Keratinocyte (primary cell): Measurements from ENCODE around the gene KLHL2. TPM values are rescaled to one million over a fixed set of nuclear protein-coding genes. Genes with fewer than 3 reads are reported as not detected.

Experiments used
- DNase-seq: peaks from one replicate; pipeline ENCODE4 v3.0.0-alpha.2; 2011; ENCODE audit warnings: low read depth, missing footprints, low spot score
- FAIRE-seq: peaks from 2 replicates; lab custom pipeline; 2011; peaks lifted over from hg19 to GRCh38; lab: Jason Lieb, UNC
- H2AFZ ChIP-seq: 2 replicates; pipeline ENCODE4 v1.6.0; 2012; ENCODE audit warnings: low read length, control low read depth, inconsistent platforms; ENCODE audit not compliant: control insufficient read depth
- H3K27ac ChIP-seq: 2 replicates; pipeline ENCODE4 v1.5.1; 2011; ENCODE audit warnings: low read length; ENCODE audit not compliant: control insufficient read depth, insufficient read depth
- H3K27me3 ChIP-seq: 3 replicates; pipeline ENCODE4 v1.6.0; 2011; ENCODE audit warnings: low read length; ENCODE audit not compliant: control insufficient read depth, insufficient read depth; ENCODE audit errors: extremely low read depth
- H3K36me3 ChIP-seq, 2 experiments: 2 replicates in 1 of 2; 3 replicates in 1 of 2; pipeline ENCODE4 v1.5.1; 2011; ENCODE audit warnings: low read length in 2 of 2, mild to moderate bottlenecking in 1 of 2; ENCODE audit not compliant: control insufficient read depth in 2 of 2, insufficient read depth in 2 of 2; ENCODE audit errors: extremely low read depth in 1 of 2
- H3K4me1 ChIP-seq: 3 replicates; pipeline ENCODE4 v1.5.1; 2011; ENCODE audit warnings: low read length; ENCODE audit not compliant: control insufficient read depth, insufficient read depth; ENCODE audit errors: extremely low read depth
- H3K4me2 ChIP-seq: 3 replicates; pipeline ENCODE4 v1.6.0; 2011; ENCODE audit warnings: low read depth, low read length; ENCODE audit not compliant: control insufficient read depth, insufficient read depth; ENCODE audit errors: extremely low read depth
- H3K4me3 ChIP-seq, 3 experiments: fragments of 200-600 bp in 1 of 3; sonication (generic) in 1 of 3; 2 replicates in 2 of 3; 3 replicates in 1 of 3; pipeline ENCODE4 v1.5.1; 2011 to 2016; ENCODE audit warnings: low read length in 3 of 3, mild to moderate bottlenecking in 3 of 3, control low read depth in 2 of 3, inconsistent platforms in 1 of 3, low read depth in 1 of 3, mixed read lengths in 1 of 3, mixed run types in 1 of 3, moderate library complexity in 1 of 3; ENCODE audit not compliant: control insufficient read depth in 2 of 3, insufficient read depth in 2 of 3; ENCODE audit errors: extremely low read depth in 1 of 3
- H3K79me2 ChIP-seq: 2 replicates; pipeline ENCODE4 v1.6.0; 2012; ENCODE audit warnings: low read length; ENCODE audit not compliant: control insufficient read depth, insufficient read depth
- H3K9ac ChIP-seq: 3 replicates; pipeline ENCODE4 v1.6.0; 2011; ENCODE audit warnings: low read length; ENCODE audit not compliant: control insufficient read depth, insufficient read depth; ENCODE audit errors: extremely low read depth
- H3K9me1 ChIP-seq: 3 replicates; pipeline ENCODE4 v1.6.0; 2011; ENCODE audit warnings: low read length; ENCODE audit not compliant: control insufficient read depth, insufficient read depth; ENCODE audit errors: extremely low read depth
- H3K9me3 ChIP-seq: 2 replicates; pipeline ENCODE4 v1.5.1; 2012; ENCODE audit warnings: low read depth, low read length; ENCODE audit not compliant: control insufficient read depth
- H4K20me1 ChIP-seq: 3 replicates; pipeline ENCODE4 v1.6.0; 2011; ENCODE audit warnings: low read length; ENCODE audit not compliant: control insufficient read depth, insufficient read depth; ENCODE audit errors: extremely low read depth
- EZH2 ChIP-seq: IDR thresholded peaks from one replicate; pipeline ENCODE4 v1.6.1; 2012; ENCODE audit warnings: inconsistent platforms, mild to moderate bottlenecking, low read length, moderate library complexity
- dilution Hi-C: fragments of 300-500 bp; cut with MboI; formaldehyde crosslinking; loops from one replicate; pipeline ENCODE4 v1.7.0; 2020; ENCODE audit warnings: low sequenced_read_pairs; ENCODE audit not compliant: extremely low pct_ligation_motif_present
- polyA plus RNA-seq, 5 experiments: library from polyadenylated mRNA; depleted of rRNA in 3 of 5; stranded (reverse) in 3 of 5; stranded (forward) in 1 of 5; unstranded in 1 of 5; fragments of >200 nt; gene quantifications; 1 replicate in 1 of 5; 2 replicates in 3 of 5; 3 replicates in 1 of 5; pipeline versions ENCODE4 v1.2.1 to v1.2.3, GENCODE V29; 2011 to 2012; ENCODE audit warnings: missing spikeins in 2 of 5, low read depth in 1 of 5, low replicate concordance in 1 of 5
- TF ChIP-seq, protein P1 (sequence below), 3 experiments: IDR thresholded peaks in 1 of 3; conservative IDR thresholded peaks in 1 of 3; optimal IDR thresholded peaks in 1 of 3; 2 replicates in 2 of 3; 3 replicates in 1 of 3; pipeline versions ENCODE3 to v1.5.1; 2011; ENCODE audit warnings: low read length in 3 of 3, mild to moderate bottlenecking in 3 of 3, moderate library complexity in 2 of 3, control low read depth in 1 of 3, inconsistent platforms in 1 of 3; ENCODE audit not compliant: insufficient read depth in 2 of 3; ENCODE audit errors: extremely low read depth in 1 of 3

KLHL2 gene
- polyA plus RNA-seq, 1 donor (not counting 4 experiments of a cell fraction or from before 2014, with no cell fraction given) = 18.5 TPM

GRCh38 chr4:165319509-165319908, 112.1 kb downstream of the KLHL2 start:
- Histone ChIP-seq H3K9me1 (no peaks in the 10 kb centered on the region), H3K27me3 (no peaks in the 10 kb centered on the region), H3K4me1 (no peaks in the 10 kb centered on the region), H3K36me3 (peaks cover 0 to 6% of the 10 kb centered on the region in 2 experiments), H3K9me3 (peaks cover 2% of the 10 kb centered on the region), H4K20me1 (no peaks in the 10 kb centered on the region), H3K9ac (no peak overlapping the region), H3K79me2 (no peaks in the 10 kb centered on the region), H3K27ac (no peak overlapping the region), H3K4me2 (no peak overlapping the region), H3K4me3 (no peak overlapping the region), H2AFZ (no peak overlapping the region)
- no peak for DNase-seq
- TF ChIP-seq, protein P1, sequence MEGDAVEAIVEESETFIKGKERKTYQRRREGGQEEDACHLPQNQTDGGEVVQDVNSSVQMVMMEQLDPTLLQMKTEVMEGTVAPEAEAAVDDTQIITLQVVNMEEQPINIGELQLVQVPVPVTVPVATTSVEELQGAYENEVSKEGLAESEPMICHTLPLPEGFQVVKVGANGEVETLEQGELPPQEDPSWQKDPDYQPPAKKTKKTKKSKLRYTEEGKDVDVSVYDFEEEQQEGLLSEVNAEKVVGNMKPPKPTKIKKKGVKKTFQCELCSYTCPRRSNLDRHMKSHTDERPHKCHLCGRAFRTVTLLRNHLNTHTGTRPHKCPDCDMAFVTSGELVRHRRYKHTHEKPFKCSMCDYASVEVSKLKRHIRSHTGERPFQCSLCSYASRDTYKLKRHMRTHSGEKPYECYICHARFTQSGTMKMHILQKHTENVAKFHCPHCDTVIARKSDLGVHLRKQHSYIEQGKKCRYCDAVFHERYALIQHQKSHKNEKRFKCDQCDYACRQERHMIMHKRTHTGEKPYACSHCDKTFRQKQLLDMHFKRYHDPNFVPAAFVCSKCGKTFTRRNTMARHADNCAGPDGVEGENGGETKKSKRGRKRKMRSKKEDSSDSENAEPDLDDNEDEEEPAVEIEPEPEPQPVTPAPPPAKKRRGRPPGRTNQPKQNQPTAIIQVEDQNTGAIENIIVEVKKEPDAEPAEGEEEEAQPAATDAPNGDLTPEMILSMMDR (optimal IDR thresholded peaks at IDR 0.05 in 1 of 3, IDR thresholded peaks at IDR 0.05 in 1 of 3, conservative IDR thresholded peaks at IDR 0.05 in 1 of 3; ENCODE audit: extremely low read depth in 1 of 3, insufficient read depth in 2 of 3, low read length in 3 of 3) = no peak
- TF ChIP-seq EZH2 = no peak
- no peak for FAIRE-seq
- dilution Hi-C loops = no loop called here

DNA sequence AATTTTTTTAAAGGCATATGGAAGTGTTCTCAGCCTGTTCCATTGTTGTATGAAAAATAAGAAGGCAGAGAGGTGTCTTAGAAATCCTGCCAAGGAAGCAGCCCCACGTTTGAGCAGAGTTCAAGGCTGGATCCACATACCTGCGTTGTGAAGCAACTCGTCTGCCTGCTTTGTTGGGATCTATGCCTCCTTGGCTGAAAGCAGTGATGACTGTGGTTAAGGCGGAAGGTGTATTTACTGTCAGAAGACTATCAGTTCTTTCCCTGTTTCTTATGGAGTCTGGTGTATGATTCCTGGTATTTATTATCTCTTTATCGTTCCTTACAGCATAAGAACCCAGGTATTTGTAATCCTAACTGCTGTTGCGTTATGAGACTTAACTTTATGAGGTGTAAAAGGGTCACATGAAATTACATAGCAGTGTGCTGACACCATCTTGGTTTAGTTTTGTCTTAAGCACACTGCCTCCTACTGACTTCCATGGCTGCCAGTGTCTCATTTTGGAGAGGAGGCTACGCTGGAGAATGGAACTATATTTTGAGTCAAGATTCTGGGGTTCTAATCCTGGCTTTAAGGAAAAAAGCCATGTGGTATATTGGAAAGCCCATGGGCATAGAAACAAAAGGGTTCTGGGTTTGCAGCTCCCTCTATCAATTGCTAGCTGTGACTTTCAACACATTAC, 117.0 kb downstream of the KLHL2 start:
- H4K20me1 ChIP-seq = no peaks in the 10 kb centered on the region
- TF ChIP-seq EZH2 = no peak
- TF ChIP-seq, protein P1 (optimal IDR thresholded peaks at IDR 0.05 in 1 of 3, IDR thresholded peaks at IDR 0.05 in 1 of 3, conservative IDR thresholded peaks at IDR 0.05 in 1 of 3; ENCODE audit: extremely low read depth in 1 of 3, insufficient read depth in 2 of 3, low read length in 3 of 3) = no peak
- peaks cover 8% of the 10 kb centered on the region for H3K9me3 ChIP-seq
- H3K79me2 ChIP-seq = peaks cover 19% of the 10 kb centered on the region
- no peak overlapping the region for H3K4me2 ChIP-seq
- H3K36me3 ChIP-seq = peaks cover 0 to 7% of the 10 kb centered on the region in 2 experiments
- no peak for FAIRE-seq
- H3K9ac ChIP-seq = no peak overlapping the region
- dilution Hi-C loops = no loop called here
- H2AFZ ChIP-seq = no peak overlapping the region
- no peaks in the 10 kb centered on the region for H3K9me1 ChIP-seq
- DNase-seq = no peak
- H3K27ac ChIP-seq = no peak overlapping the region
- H3K4me3 ChIP-seq = no peak overlapping the region
- no peaks in the 10 kb centered on the region for H3K27me3 ChIP-seq
- peaks cover 15% of the 10 kb centered on the region for H3K4me1 ChIP-seq
